ENCODE results near the gene NDUFV1.
"Not testable (repeated sequence)": the region's sequence is repeated elsewhere in the genome, so short reads cannot be mapped to it uniquely, and the experiment has no call there.

Gene NDUFV1

GRCh38 chr11:67614730-67615714 lies 8.3 kb downstream of the NDUFV1 start:
- H3K36me3 ChIP-seq (ENCODE audit: control insufficient read depth, insufficient read depth, low read length), result no peaks in the 10 kb centered on the region
- no peak for TF ChIP-seq CTCF (IDR thresholded peaks at IDR 0.05)
- no peak overlapping the region for H2AFZ ChIP-seq
- H3K4me2 ChIP-seq (ENCODE audit: low read length), result no peak overlapping the region
- no peaks in the 10 kb centered on the region for H3K9me3 ChIP-seq (ENCODE audit: control insufficient read depth, low read length)
- H3K4me1 ChIP-seq, result peaks cover 5% of the 10 kb centered on the region
- H3K4me3 ChIP-seq (ENCODE audit: low read depth, low read length), result no peak overlapping the region
- no peak overlapping the region for H3K27ac ChIP-seq
- no peak overlapping the region for H3K9ac ChIP-seq
- H3K79me2 ChIP-seq, result no peaks in the 10 kb centered on the region
- H3K27me3 ChIP-seq (ENCODE audit: control insufficient read depth, insufficient read depth, low read length), result no peaks in the 10 kb centered on the region

GRCh38 chr11:67615728-67616430 lies 9.1 kb downstream of the NDUFV1 start:
- TF ChIP-seq CTCF (IDR thresholded peaks at IDR 0.05), result no peak
- Histone ChIP-seq H3K27ac (no peak overlapping the region), H3K9ac (no peak overlapping the region)

GRCh38 chr11:67616431-67617242 lies 9.9 kb downstream of the NDUFV1 start:
- Histone ChIP-seq H3K27me3 (ENCODE audit: control insufficient read depth, insufficient read depth, low read length) (no peaks in the 10 kb centered on the region), H3K4me1 (peaks cover 5% of the 10 kb centered on the region), H3K4me3 (ENCODE audit: low read depth, low read length) (no peak overlapping the region), H2AFZ (no peak overlapping the region), H3K27ac (no peak overlapping the region), H3K79me2 (no peaks in the 10 kb centered on the region), H3K9ac (no peak overlapping the region), H3K4me2 (ENCODE audit: low read length) (no peak overlapping the region), H3K36me3 (ENCODE audit: control insufficient read depth, insufficient read depth, low read length) (no peaks in the 10 kb centered on the region), H3K9me3 (ENCODE audit: control insufficient read depth, low read length) (no peaks in the 10 kb centered on the region)
- TF ChIP-seq CTCF (IDR thresholded peaks at IDR 0.05), result no peak

More at GRCh38 chr11:67615728-67616430, 9.1 kb downstream of the NDUFV1 start:
- Histone ChIP-seq H3K27me3 (ENCODE audit: control insufficient read depth, insufficient read depth, low read length) (no peaks in the 10 kb centered on the region), H2AFZ (no peak overlapping the region), H3K4me1 (peaks cover 5% of the 10 kb centered on the region), H3K4me2 (ENCODE audit: low read length) (no peak overlapping the region), H3K79me2 (no peaks in the 10 kb centered on the region), H3K9me3 (ENCODE audit: control insufficient read depth, low read length) (no peaks in the 10 kb centered on the region), H3K4me3 (ENCODE audit: low read depth, low read length) (no peak overlapping the region), H3K36me3 (ENCODE audit: control insufficient read depth, insufficient read depth, low read length) (no peaks in the 10 kb centered on the region)

GRCh38 chr11:67617243-67617953 lies 10.7 kb downstream of the NDUFV1 start:
- H3K9ac ChIP-seq, result no peak overlapping the region
- H3K4me3 ChIP-seq (ENCODE audit: low read depth, low read length), result no peak overlapping the region
- H3K27me3 ChIP-seq (ENCODE audit: control insufficient read depth, insufficient read depth, low read length), result no peaks in the 10 kb centered on the region
- peaks cover 5% of the 10 kb centered on the region for H3K4me1 ChIP-seq
- no peaks in the 10 kb centered on the region for H3K36me3 ChIP-seq (ENCODE audit: control insufficient read depth, insufficient read depth, low read length)
- H3K79me2 ChIP-seq, result no peaks in the 10 kb centered on the region
- no peak overlapping the region for H3K4me2 ChIP-seq (ENCODE audit: low read length)
- TF ChIP-seq CTCF (IDR thresholded peaks at IDR 0.05), result no peak
- H3K27ac ChIP-seq, result no peak overlapping the region
- no peaks in the 10 kb centered on the region for H3K9me3 ChIP-seq (ENCODE audit: control insufficient read depth, low read length)
- no peak overlapping the region for H2AFZ ChIP-seq

GRCh38 chr11:67618901-67619659 lies 12.3 kb downstream of the NDUFV1 start:
- H3K4me2 ChIP-seq (ENCODE audit: low read length); H3K27me3 ChIP-seq (ENCODE audit: control insufficient read depth, insufficient read depth, low read length); H3K9ac ChIP-seq; H3K79me2 ChIP-seq; H3K36me3 ChIP-seq (ENCODE audit: control insufficient read depth, insufficient read depth, low read length); H2AFZ ChIP-seq; H3K4me3 ChIP-seq (ENCODE audit: low read depth, low read length); H3K9me3 ChIP-seq (ENCODE audit: control insufficient read depth, low read length); H3K27ac ChIP-seq; H3K4me1 ChIP-seq: not testable (repeated sequence)

Measured in parathyroid adenoma (tissue), 2 donors.